SK-MEL-5 (cell line): ENCODE results near the gene DNAJB1. TPM values are rescaled to one million over a fixed set of nuclear protein-coding genes. Genes with fewer than 3 reads are reported as not detected.
"Not testable (repeated sequence)": the region's sequence is repeated elsewhere in the genome, so short reads cannot be mapped to it uniquely, and the experiment has no call there.

ENCODE experiments used
- DNase-seq: peaks from one replicate; pipeline ENCODE4 v3.0.0-alpha.2; 2016; ENCODE audit warnings: low read depth, low spot score
- in situ Hi-C: cut with HindIII; loops from 2 replicates; pipeline ENCODE4 v1.10.0; 2016; ENCODE audit warnings: low sequenced_read_pairs, high pct_unique_total_duplicates, low pct_unique_long_range_greater_than_20kb
- total RNA-seq: library from RNA; depleted of rRNA; stranded (reverse); fragments of >200 nt; shearing (Covaris generic); gene quantifications from 2 replicates; pipeline ENCODE4 v1.2.3, GENCODE V29; 2014

Gene DNAJB1
- total RNA-seq, 1 experiment from 2014 or later, result 96.8 TPM

DNA sequence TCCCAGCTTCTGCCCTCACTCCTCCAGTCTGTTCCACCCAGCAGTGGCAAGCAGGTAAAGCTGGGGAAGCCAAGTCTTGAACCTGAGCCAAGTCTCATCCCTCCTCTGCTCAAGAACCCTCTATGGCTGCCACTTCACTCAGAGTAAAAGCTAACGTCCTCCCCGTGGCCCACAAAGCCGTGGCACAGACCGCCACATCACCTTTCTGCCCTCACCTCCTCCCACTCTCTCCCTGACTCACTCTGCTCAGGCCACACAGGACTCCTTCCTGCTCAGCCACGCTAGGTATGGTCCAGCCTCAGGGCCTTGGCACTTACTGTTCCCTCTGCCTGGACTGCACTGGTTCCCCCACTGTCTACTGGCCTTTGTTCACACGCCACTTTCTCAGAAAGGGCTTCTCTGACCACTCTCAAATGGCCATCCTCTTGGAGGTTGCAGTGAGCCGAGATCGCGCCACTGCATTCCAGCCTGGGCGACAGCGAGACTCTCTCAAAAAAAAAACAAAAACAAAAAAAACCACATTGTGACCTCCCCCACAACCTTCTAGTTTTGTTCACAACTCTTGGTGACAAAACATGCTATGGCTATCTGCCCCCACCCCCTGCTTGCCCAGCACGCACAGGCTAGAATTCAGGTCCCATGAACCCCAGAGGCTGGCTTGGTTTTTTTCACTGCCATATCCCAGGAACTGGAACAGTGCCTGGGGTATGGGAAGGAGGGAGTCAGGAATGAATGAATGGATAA is 37.9 kb upstream of the DNAJB1 start:
- DNase-seq, result no peak
- in situ Hi-C loops, result no loop called here

DNA sequence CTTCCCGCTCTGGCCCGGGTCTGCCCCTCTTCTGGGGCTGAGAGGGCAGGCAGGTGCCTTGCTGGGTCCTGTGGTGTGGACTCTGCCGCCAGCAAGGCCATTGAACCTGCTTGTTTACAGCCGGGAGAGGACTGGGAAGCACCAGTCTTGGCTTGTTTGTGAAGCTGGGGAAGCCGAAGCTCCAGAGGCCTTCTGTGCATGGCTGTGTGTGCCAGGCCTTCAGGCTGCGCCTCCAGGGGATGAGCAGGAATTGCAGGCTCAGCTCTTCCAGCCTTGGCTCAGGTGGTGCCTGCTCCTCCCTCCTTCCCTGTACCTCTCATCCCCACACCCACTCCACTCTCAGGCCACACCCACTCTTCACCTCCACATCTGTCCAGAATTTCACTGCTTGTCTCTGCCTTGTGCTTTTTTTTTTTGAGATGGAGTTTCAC is 36.2 kb upstream of the DNAJB1 start:
- in situ Hi-C loops, result no loop called here
- no peak for DNase-seq

DNA sequence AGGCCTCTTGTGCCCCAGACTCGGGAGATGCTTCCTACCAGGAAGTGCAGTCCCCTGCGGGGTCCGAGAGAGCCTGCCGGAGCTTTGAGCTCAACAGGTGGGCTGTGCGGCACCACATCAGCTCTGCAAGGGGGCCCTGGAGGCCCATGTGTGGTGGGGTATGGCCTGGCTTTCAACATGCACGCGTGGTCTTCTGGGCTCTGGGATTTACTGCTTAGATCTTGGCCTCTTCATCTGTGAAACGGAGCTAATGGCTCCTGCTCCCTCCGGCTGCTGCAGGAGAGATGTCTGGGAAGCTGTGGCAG is 35.7 kb upstream of the DNAJB1 start:
- no peak for DNase-seq
- in situ Hi-C loops, result no loop called here

DNA sequence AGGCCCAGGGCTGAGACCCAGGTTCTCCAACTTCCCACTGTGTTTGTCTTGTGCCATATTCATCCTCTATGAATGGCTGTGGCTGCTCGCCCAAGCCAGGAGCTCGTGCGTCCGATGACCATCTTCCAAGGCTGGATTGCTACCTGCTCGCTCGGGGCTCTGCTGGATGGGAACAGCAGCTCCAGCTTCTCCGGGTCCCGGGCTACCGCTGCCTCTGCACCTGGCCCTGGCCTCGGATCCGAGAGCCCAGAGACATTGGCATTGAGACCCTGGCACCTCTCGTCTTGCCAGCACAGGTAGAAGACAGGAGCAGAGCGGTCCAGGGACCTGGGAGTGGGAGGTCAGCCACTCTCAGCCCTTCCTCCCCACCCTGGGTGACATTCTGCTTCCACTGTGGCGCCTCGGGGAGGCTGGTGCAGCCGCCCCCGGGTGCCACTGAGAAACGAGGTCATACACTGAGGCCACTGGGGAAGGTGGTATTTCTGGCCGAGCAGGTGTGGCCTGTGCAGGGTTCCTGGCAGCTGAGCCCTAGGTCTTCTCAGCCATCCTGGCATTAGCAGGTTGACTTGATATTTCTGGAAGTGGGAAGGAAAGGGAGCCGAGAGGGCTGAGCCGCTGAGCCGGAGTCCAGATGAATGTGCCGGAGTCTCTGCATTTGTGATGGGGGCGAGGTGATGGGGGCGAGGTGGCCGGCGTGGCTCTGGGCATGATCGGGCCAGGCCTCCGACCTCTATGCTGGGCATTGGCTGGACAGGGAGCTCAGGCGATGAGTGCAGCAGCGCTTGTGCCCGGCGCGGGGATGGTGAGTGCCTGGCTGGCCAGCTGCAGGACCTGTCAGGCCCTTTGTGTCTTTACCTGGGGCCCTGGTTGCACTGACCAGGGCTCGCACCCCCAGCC is 35.1 kb upstream of the DNAJB1 start:
- in situ Hi-C loops, result no loop called here
- no peak for DNase-seq

DNA sequence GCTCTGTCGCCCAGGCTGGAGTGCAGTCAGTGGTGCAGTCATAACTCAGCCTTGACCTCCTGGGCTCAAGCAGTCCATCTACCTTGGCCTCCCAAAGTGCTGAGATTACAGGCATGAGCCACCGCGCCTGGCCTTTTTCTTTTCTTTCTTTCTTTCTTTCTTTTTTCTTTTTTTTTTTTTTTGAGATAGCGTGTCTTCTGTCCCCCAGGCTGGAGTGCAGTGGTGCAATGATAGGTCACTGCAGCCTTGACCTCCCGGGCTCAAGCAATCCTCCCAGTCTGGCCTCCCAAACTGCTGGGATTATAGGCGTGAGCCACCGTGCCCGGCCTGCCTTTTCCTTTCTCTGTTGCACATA is 33.8 kb upstream of the DNAJB1 start:
- DNase-seq, in situ Hi-C loops: not testable (repeated sequence)

DNA sequence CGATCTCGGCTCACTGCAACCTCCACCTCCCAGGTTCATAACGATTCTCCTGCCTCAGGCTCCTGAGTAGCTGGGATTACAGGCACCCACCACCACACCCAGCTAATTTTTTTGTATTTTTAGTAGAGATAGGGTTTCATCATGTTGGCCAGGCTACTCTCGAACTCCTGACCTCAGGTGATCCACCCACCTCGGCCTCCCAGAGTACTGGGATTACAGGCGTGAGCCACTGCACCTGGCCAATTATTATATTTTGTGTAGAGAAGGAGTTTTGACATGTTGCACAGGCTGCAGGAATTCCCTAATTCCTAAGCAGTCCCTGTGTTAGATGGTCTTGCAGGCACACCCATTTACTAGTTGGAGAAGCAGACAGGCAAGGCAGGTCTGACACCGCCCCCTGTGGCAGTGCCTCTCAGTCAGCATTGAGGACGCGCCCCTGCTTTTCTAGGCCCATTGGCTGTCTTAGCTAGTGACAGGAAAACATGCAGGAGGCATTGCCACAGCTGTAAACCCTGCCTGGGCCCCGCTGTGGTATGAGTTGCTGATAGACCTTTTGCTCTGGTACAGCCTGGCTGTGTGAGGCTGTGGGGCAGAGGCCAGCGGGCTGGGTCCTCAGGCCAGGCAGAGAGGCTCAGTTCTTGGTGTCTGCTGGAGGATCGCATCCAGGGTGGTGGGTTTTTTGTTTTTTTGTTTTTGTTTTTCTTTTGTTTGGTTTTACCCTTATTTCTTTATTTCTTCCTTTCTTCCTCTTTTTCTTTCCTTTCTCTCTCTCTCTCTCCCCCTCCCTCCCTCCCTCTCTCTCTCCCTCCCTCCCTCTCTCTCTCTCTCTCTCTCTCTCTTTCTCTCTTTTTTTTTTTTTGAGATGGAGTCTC is 33.2 kb upstream of the DNAJB1 start:
- DNase-seq, result peak; percentile 37
- in situ Hi-C loops, result not testable (repeated sequence)

DNA sequence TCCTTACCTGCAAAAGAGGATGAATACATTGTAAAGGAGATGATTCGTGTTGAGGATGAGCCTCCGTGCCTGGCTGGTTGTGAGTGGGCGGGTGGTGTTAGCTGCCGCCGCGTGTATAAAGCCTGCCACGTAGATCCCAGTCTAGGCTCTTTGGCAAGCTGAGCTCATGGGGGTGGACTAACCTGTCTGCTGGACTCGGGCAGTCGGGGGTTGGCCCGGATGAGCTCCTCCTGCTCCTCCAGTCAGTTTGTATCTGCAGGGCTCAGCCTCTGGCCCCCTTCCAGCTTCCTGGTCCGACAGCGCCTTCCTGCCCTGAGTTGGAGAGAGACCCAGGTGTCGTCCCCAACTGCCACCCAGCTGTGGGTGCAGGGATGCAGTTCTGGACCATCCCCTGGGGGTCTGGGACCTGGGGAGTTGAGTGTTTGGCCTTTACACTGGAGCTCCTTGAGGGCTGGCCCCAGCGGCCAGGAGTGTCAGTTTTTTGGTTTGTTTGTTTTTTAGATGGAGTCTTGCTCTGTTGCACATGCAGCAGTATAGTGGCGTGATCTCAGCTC is 32.1 kb upstream of the DNAJB1 start:
- no peak for DNase-seq
- in situ Hi-C loops, result no loop called here

DNA sequence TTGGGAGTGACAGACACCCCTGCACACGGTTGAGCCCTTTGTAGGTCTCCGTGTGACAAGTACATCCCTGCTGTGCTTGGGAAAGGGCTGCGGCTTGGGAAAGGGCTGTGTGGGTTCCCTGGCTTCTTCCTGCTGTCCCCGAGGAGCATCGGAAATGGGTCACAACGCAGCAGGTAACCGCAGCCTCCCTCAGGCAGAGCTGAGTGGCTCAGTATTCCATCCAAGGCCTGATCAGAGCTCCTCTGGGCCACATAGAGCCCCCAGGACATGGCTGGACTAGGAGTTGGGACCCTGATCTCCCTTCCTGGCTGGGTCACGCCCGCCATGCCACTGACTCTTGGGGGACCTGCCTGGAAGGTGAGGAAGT is 27.5 kb upstream of the DNAJB1 start:
- no peak for DNase-seq
- in situ Hi-C loops, result no loop called here

DNA sequence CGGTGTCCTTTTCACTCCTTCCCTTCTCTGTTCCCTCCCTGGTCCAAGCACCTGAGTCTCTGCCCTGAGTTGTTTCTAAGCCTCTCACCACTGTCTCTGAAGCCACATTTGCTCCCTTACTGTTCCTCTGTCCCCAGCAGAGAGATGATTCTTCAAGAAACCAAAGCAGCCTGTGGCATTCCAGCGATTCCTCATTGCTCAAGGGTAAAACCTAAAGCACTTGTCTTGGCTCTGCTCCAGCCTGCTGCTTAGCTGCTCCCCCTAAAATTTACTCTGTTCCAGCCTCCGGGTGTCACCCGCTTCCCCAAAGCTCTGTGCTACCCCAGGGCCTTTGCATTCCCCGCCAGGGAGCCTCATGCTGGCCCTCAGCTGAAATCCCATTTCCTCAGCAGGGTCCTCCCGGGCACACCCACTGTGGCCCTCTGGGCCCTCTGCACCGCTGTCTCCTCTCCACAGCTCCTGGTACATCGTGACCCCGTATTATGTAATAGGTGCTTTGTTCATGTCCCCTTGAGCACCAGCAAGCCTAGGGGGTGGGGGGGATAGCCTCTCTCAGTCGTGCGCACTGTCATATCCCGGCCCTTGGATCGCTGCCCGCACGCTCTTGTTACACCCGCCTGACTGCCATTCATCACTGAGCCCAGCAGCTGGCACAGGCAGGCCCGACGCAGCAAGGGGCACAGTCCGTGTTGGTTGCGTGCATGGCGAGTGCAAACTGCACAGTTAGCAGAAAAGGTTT is 26.9 kb upstream of the DNAJB1 start:
- DNase-seq, result no peak
- in situ Hi-C loops, result no loop called here

DNA sequence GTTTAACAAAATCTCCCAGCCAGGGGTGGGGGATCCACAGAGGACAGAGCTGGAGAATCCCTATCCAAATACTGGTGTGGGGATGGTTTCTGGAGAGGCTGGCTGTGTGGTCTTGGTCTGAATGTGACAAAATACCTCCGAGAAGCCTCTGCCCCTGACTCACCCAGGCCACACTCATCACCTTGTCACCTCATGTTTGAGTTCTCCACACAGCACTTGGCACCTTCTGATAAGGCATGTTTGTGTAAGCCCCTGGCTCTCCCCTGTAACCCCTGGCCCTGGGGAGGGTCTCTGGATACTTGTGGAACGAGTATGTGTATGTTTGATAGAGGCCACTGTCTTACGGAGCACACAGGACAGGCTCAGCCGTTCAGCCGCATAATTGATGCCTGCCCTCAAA is 25.9 kb upstream of the DNAJB1 start:
- no peak for DNase-seq
- in situ Hi-C loops, result no loop called here

DNA sequence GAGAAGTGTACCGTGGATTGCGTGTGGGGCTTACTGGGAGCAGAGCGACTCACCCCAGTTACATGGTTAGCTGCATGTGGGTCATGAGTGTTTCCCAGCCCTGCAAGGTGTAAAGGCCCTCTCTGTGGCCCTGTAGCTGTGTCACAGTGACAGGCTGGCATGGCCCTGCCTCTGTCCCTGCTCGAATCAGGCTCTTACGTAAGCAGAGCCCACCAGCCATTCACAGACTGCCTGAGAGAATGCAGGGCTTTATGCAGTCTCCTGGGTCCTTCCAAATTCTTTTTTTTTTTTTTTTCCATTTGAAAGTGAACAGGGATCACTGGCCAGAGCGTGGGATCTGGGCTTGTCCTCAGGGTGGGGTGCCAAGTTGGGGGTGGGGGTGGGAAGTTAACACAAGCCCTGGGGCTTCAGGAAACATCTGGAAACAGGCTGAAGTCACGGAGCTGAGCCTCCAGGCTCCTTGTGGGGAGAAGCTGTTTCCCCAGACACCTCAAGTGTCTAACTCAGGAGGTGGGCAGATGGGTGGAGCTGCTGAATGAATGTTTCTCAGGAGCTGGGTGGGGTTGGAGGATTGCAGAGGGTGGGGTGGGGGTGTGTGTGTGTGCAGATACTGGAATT is 24.6 kb upstream of the DNAJB1 start:
- no peak for DNase-seq
- in situ Hi-C loops, result no loop called here

DNA sequence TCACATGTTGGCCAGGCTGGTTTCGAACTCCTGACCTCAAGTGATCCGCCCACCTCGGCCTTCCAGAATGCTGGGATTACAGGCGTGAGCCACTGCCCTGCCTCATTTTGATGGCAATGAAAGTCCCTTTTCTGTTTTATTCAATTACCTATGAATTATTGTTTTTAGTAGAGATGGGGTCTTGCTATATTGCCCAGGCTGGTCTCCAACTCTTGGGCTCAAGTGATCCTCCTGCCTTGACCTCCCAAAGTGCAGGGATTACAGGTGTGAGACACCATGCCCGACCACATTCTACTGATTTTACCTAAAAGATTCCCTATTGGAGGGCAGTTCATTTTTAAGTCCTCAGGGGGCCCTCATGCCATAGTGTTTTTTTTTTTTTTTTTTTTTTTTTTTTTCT is 23.8 kb upstream of the DNAJB1 start:
- in situ Hi-C loops, DNase-seq: not testable (repeated sequence)

DNA sequence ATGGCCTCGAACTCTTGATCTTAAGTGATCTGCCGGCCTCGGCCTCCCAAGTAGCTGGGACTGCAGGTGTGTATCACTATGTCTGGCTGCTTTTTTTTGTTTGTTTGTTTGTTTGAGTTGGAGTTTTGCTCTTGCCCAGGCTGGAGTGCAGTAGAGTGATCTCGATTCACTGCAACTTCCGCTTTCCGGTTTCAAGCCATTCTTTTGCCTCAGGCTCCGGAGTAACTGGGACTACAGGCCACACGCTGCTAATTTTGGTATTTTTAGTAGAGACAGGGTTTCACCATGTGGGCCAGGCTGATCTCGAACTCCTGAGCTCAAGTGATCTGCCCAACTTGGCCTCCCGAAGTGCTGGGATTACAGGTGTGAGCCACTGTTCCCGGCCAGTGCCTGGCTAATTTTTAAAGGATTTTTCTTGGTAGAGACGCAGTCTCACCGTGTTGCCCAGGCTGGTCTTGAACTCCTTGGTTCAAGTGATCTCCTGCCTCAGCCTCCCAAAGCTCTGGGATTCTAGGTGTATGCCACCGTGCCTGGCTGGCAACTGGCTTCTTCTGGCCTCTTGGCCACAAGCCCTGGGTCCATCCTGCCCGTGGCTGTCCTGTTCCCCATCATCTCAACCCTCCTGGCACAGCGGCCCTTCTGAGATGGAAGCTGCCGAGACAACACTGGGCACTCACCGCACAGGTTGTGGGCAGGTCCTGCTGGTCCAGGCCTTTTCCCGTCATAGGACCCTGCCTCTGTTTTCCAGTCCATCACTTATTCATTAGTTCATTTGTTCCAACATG is 22.7 kb upstream of the DNAJB1 start:
- DNase-seq, result no peak
- in situ Hi-C loops, result no loop called here

DNA sequence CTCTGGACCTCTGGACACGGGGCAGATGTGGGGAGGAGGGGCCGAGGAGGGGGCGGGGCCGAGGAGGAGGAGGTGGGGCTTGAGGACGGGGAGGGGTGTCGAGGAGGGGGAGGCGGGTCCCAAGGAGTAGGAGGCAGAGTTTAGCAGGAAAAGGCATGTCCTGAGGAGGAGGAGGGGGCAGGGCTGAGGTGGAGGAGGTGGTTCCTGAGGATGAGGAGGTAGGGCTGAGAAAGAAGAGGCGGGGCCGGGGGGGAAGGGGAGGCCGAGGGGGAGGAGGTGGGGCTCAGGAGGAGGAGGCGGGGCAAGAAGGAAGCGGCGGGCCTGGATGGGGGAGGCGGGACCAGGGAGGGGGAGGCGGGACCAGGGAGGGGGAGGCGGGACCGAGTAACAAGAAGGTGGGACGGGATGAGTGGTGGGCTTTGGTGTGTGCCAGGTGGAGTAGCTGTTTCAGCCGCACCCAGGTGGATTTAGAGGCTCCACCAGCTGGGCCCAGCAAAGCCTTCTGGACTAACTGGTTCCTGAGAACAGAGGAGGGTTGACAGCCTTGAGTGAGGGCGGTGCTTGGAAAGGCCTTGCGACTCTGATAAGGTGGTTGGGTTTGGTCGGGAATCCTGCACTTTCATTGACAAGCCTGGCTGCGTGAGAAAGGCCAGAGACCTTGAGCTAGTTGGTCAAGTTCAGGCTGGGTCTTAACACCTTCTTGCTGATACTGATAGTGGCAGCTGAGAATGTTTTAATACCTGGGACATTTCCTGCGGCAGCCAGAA is 18.9 kb upstream of the DNAJB1 start:
- peak; percentile 89 for DNase-seq
- in situ Hi-C loops, result no loop called here

DNA sequence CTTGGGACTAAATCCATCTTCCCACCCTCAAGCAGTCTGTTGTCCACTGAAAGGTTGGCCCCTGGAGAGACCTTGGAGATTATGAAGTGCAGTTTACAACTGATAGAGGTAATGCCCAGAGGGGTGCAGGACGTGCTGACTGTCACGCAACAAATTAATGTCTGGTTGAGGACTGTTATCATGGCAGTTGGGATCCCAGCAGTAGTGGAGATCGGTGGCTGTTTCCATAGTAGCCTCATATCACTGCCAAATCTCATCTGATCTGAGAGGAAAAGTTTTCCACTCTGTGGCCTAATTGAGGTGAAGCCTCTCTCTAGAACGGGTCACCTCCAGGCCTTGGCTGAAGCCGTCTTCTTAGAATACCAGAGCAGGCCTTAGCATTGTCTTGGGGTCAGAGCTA is 15.3 kb upstream of the DNAJB1 start:
- in situ Hi-C loops, result no loop called here
- DNase-seq, result no peak

DNA sequence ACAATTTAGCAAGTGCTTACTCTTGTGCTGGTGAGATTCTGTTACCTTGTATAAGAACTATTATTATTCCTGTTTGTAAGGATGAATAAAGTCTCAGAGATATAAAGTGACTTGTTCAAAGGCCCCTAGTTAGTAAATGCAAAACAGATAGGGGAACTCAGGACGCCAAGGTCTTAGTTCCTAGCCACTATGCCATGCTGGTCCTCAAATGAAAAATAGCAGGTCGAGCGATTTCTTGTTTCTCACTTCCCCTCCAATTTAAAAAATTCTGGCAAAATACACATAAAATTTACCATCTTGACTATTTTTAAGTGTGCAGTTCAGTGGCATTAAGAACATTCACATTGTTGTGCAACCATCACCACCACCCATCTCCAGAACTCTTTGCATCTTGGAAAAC is 12.3 kb upstream of the DNAJB1 start:
- in situ Hi-C loops, result no loop called here
- no peak for DNase-seq
